SK-N-SH (cell line): ENCODE results near the gene CISH. TPM values are rescaled to one million over a fixed set of nuclear protein-coding genes. Genes with fewer than 3 reads are reported as not detected.

Experiments
- CTCF ChIP-seq: fragments of 200-600 bp; sonication (generic); IDR thresholded peaks from 2 replicates; pipeline ENCODE4 v1.6.1; 2017; ENCODE audit warnings: antibody characterized with exemption, mild to moderate bottlenecking, moderate library complexity
- ELF1 ChIP-seq: IDR thresholded peaks from 2 replicates; pipeline ENCODE4 v1.4.0; 2012
- EZH2phosphoT487 ChIP-seq: fragments of 200-600 bp; sonication (generic); IDR thresholded peaks from 2 replicates; pipeline ENCODE4 v1.6.1; 2017; ENCODE audit warnings: low read depth, mixed run types, mild to moderate bottlenecking, antibody characterized with exemption, moderate library complexity, borderline replicate concordance
- FOSL2 ChIP-seq: IDR thresholded peaks from 2 replicates; pipeline ENCODE4 v1.4.0; 2012; ENCODE audit warnings: low read depth, mild to moderate bottlenecking, moderate library complexity, borderline replicate concordance
- FOXJ3 ChIP-seq: sonication (generic); formaldehyde crosslinking; IDR thresholded peaks from 2 replicates; pipeline ENCODE4 v1.5.1; 2020; ENCODE audit warnings: mild to moderate bottlenecking, missing genetic modification reagents
- FOXM1 ChIP-seq: IDR thresholded peaks from 2 replicates; pipeline ENCODE4 v1.4.0; 2012; ENCODE audit warnings: low read depth, mild to moderate bottlenecking
- GABPA ChIP-seq: IDR thresholded peaks from 2 replicates; pipeline ENCODE4 v1.4.0; 2012; ENCODE audit warnings: low read depth, mild to moderate bottlenecking
- JUND ChIP-seq: IDR thresholded peaks from 2 replicates; pipeline ENCODE4 v1.4.0; 2012
- MAX ChIP-seq: IDR thresholded peaks from 2 replicates; pipeline ENCODE4 v1.4.0; 2012; ENCODE audit warnings: low read depth
- MEF2A ChIP-seq: IDR thresholded peaks from 2 replicates; pipeline ENCODE4 v1.4.0; 2012; ENCODE audit warnings: low read depth, borderline replicate concordance
- MXI1 ChIP-seq: IDR thresholded peaks from 2 replicates; pipeline ENCODE4 v1.6.1; 2012; ENCODE audit warnings: mild to moderate bottlenecking, low read depth, low read length, improper control_type of control experiment
- NFIC ChIP-seq: IDR thresholded peaks from 2 replicates; pipeline ENCODE4 v1.4.0; 2012; ENCODE audit warnings: borderline replicate concordance
- NRF1 ChIP-seq: IDR thresholded peaks from 2 replicates; pipeline ENCODE4 v1.6.1; 2012; ENCODE audit warnings: low read depth, mild to moderate bottlenecking, low read length
- PBX3 ChIP-seq: IDR thresholded peaks from 2 replicates; pipeline ENCODE4; 2012
- POLR2AphosphoS5 ChIP-seq: IDR thresholded peaks from 2 replicates; pipeline ENCODE4 v1.6.1; 2012; ENCODE audit warnings: low read depth, low read length
- RAD21 ChIP-seq: IDR thresholded peaks from 2 replicates; pipeline ENCODE4 v1.6.1; 2012; ENCODE audit warnings: mild to moderate bottlenecking, low read length
- RCOR1 ChIP-seq: fragments of 150-350 bp; IDR thresholded peaks from 2 replicates; pipeline ENCODE4 v1.6.1; 2017; ENCODE audit warnings: antibody characterized with exemption, low read length
- RXRA ChIP-seq: IDR thresholded peaks from 2 replicates; pipeline ENCODE4 v1.4.0; 2012; ENCODE audit warnings: low read depth, mild to moderate bottlenecking, borderline replicate concordance
- SIN3A ChIP-seq: IDR thresholded peaks from 2 replicates; pipeline ENCODE4 v1.6.1; 2012; ENCODE audit warnings: low read depth, mild to moderate bottlenecking, low read length, moderate library complexity, borderline replicate concordance
- SMC3 ChIP-seq: IDR thresholded peaks from 2 replicates; pipeline ENCODE4 v1.6.1; 2012; ENCODE audit warnings: low read depth, low read length, improper control_type of control experiment
- TAF1 ChIP-seq: IDR thresholded peaks from 2 replicates; pipeline ENCODE4 v1.6.1; 2012; ENCODE audit warnings: low read depth, mild to moderate bottlenecking, low read length, moderate library complexity, borderline replicate concordance
- TCF12 ChIP-seq: IDR thresholded peaks from 2 replicates; pipeline ENCODE4 v1.4.0; 2012
- USF2 ChIP-seq: fragments of 150-350 bp; IDR thresholded peaks from 2 replicates; pipeline ENCODE4 v1.6.1; 2017; ENCODE audit warnings: antibody characterized with exemption, low read length, low read depth, borderline replicate concordance
- YY1 ChIP-seq: IDR thresholded peaks from 2 replicates; pipeline ENCODE4 v1.4.0; 2012; ENCODE audit warnings: low read depth, mild to moderate bottlenecking
- ZBTB33 ChIP-seq: IDR thresholded peaks from 2 replicates; pipeline ENCODE4 v1.4.0; 2012; ENCODE audit warnings: low read depth, borderline replicate concordance
- polyA plus RNA-seq, 3 experiments: library from polyadenylated mRNA; depleted of rRNA; stranded (reverse); fragments of >200 nt; gene quantifications; 2 replicates each; pipeline ENCODE4 v1.2.3, GENCODE V29; 2012

CISH gene
- polyA plus RNA-seq, 1 of the 3 experiments (the other 2 are of a cell fraction), result 2.6 TPM

- no peak for TF ChIP-seq POLR2AphosphoS5
- TF ChIP-seq SIN3A, result no peak
- peak; percentile 15; the same call in 1 of the 2 replicates for TF ChIP-seq PBX3
- TF ChIP-seq MXI1, result 0 out of 2 replicates have a peak, but pooled peaks have one; percentile 17
- peak; percentile 33; the same call in 1 of the 2 replicates for TF ChIP-seq RAD21
- TF ChIP-seq JUND, result no peak
- no peak for TF ChIP-seq FOXM1
- no peak for TF ChIP-seq MEF2A
- TF ChIP-seq ZBTB33, result no peak
- TF ChIP-seq RCOR1, result peak; percentile 60
- TF ChIP-seq USF2, result no peak
- TF ChIP-seq NFIC, result no peak
- TF ChIP-seq FOSL2, result no peak
- no peak for TF ChIP-seq CTCF
- TF ChIP-seq TCF12, result no peak
- no peak for TF ChIP-seq YY1
- TF ChIP-seq SMC3, result no peak
- TF ChIP-seq MAX, result no peak
- TF ChIP-seq EZH2phosphoT487, result no peak
- TF ChIP-seq RXRA, result no peak
- no peak for TF ChIP-seq ELF1
- no peak for TF ChIP-seq NRF1
- no peak for TF ChIP-seq TAF1
- no peak for TF ChIP-seq GABPA
- TF ChIP-seq FOXJ3 (CRISPR knock-in tag), result no peak
Measured at GRCh38 chr3:50632450-50632849, 20.9 kb upstream of the CISH start (continued).
